Dedifferentiated amniotic fluid mesenchymal stem cell (primary cell): ENCODE results near the gene MFGE8.
A peak's percentile ranks its signal among the peaks of the same experiment; 100 is the strongest.
"Not testable (repeated sequence)": the region's sequence is repeated elsewhere in the genome, so short reads cannot be mapped to it uniquely, and the experiment has no call there.

ENCODE experiments used
- DNase-seq: peaks from one replicate; pipeline ENCODE4 v3.0.0-alpha.2; 2016; ENCODE audit errors: extremely low spot score

MFGE8 gene

GRCh38 chr15:88913017-88913849, at the start of gene MFGE8:
Gene MFGE8 (minus strand): TSS chr15:88913379. CDS start chr15:88913319, 60 bp downstream.
- peak; percentile 31 for DNase-seq

- no peak for DNase-seq
These were observed 46.3 kb upstream of the MFGE8 start for GRCh38 chr15:88959445-88959844.

- DNase-seq = no peak
These were observed 43.7 kb upstream of the MFGE8 start for GRCh38 chr15:88956906-88957305.

- DNase-seq = no peak
These were observed 43.1 kb upstream of the MFGE8 start for GRCh38 chr15:88956263-88956662.

GRCh38 chr15:88954431-88955277, 41.5 kb upstream of the MFGE8 start:
- no peak for DNase-seq

- DNase-seq = no peak
These were observed 37.5 kb upstream of the MFGE8 start for GRCh38 chr15:88950600-88951160.

GRCh38 chr15:88949734-88950400, 36.7 kb upstream of the MFGE8 start:
- DNase-seq = no peak

- no peak for DNase-seq
These were observed 27.0 kb upstream of the MFGE8 start for GRCh38 chr15:88940110-88940675.

- DNase-seq = no peak
These were observed 26.3 kb upstream of the MFGE8 start for GRCh38 chr15:88939486-88939806.

GRCh38 chr15:88938802-88939485, 25.8 kb upstream of the MFGE8 start:
- no peak for DNase-seq

GRCh38 chr15:88934449-88934848, 21.3 kb upstream of the MFGE8 start:
- not testable (repeated sequence) for DNase-seq

- no peak for DNase-seq
These were observed 19.7 kb upstream of the MFGE8 start for GRCh38 chr15:88932875-88933330.

- no peak for DNase-seq
These were observed 19.2 kb upstream of the MFGE8 start for GRCh38 chr15:88932271-88932874.

- DNase-seq = no peak
These were observed 17.4 kb upstream of the MFGE8 start for GRCh38 chr15:88930579-88930978.

- DNase-seq = not testable (repeated sequence)
These were observed 16.3 kb upstream of the MFGE8 start for GRCh38 chr15:88929358-88930098.

GRCh38 chr15:88928192-88928591, 15.0 kb upstream of the MFGE8 start:
- not testable (repeated sequence) for DNase-seq

GRCh38 chr15:88925648-88926047, 12.5 kb upstream of the MFGE8 start:
- DNase-seq = not testable (repeated sequence)

GRCh38 chr15:88920892-88921435, 7.8 kb upstream of the MFGE8 start:
- peak; percentile 39 for DNase-seq

GRCh38 chr15:88920186-88920891, 7.2 kb upstream of the MFGE8 start:
- DNase-seq = no peak
